Measurements from ENCODE around the gene GAB2. TPM values are rescaled to one million over a fixed set of nuclear protein-coding genes. Genes with fewer than 3 reads are reported as not detected.

Gene GAB2
- total and polyA plus RNA-seq, 10 of the 15 experiments (the other 5 are each of a cell fraction or from before 2014, with no cell fraction given) = 0.69 to 12.6 (median 3.8) TPM

GRCh38 chr11:78315724-78316123, 101.9 kb downstream of the GAB2 start:
- intact Hi-C loops (cut with micrococcal nuclease; ENCODE audit: unreplicated experiment) (no loop called here), in situ Hi-C loops (cut with MboI) (no loop called here)
- Histone ChIP-seq H3K4me3 (no peak overlapping the region), H3K36me3 (ENCODE audit: control insufficient read depth in 2 of 2, insufficient read depth in 2 of 2, low read length in 1 of 2) (no peaks in the 10 kb centered on the region), H3K27me3 (replicated peaks in 1 of 2; ENCODE audit: control insufficient read depth in 2 of 2, insufficient read depth in 2 of 2, low read length in 1 of 2) (0 out of 4 replicates have a peak, but pooled peaks cover 0 to 1% of the 10 kb centered on the region in 2 experiments), H3K79me2 (ENCODE audit: control insufficient read depth, insufficient read depth, low read length) (no peaks in the 10 kb centered on the region), H3K4me1 (ENCODE audit: control insufficient read depth, insufficient read depth, low read length) (peaks cover 28% of the 10 kb centered on the region), H3K9ac (ENCODE audit: control insufficient read depth, insufficient read depth, low read length) (no peak overlapping the region), H3K4me2 (ENCODE audit: control insufficient read depth, insufficient read depth) (no peak overlapping the region), H3K27ac (ENCODE audit: control insufficient read depth, insufficient read depth) (no peak overlapping the region), H3K9me3 (replicated peaks; ENCODE audit: control insufficient read depth, insufficient read depth, low read length) (no peaks in the 10 kb centered on the region), H2AFZ (ENCODE audit: control insufficient read depth, low read depth, low read length) (no peak overlapping the region), H4K20me1 (ENCODE audit: control insufficient read depth, insufficient read depth) (no peaks in the 10 kb centered on the region)
- TF ChIP-seq NFXL1 (IDR thresholded peaks at IDR 0.05; ENCODE audit: borderline replicate concordance) (no peak), POU2F2 (IDR thresholded peaks at IDR 0.05; ENCODE audit: borderline replicate concordance, low read depth, low read length) (no peak)
- SMC1A ChIA-PET (ENCODE audit: uncharacterized antibody, unreplicated experiment) = interaction anchor here (0.9 kb wide), 1 partner anchor 252 kb away, joined by 4 read pairs; no protein-coding TSS in a partner anchor
- no peak for DNase-seq (ENCODE audit: low read depth, low spot score)
- CTCF ChIA-PET = no interaction called here
- BruUV-seq (replicated peaks) = no TSS peak
- WGBS (ENCODE audit: insufficient coverage, insufficient replicate concordance, low lambda C conversion rate, missing lambda C conversion rate) = 90% methylated on average over 3 of the region's 3 CpGs
- RAD21 ChIA-PET (ENCODE audit: unreplicated experiment) = no interaction called here
- POLR2A ChIA-PET = no interaction called here
- no peak for ATAC-seq
- FAIRE-seq = peak; percentile 18

- Histone ChIP-seq H3K27me3 (replicated peaks in 1 of 2; ENCODE audit: control insufficient read depth in 2 of 2, insufficient read depth in 2 of 2, low read length in 1 of 2) (0 out of 4 replicates have a peak, but pooled peaks cover 0 to 1% of the 10 kb centered on the region in 2 experiments), H3K9ac (ENCODE audit: control insufficient read depth, insufficient read depth, low read length) (no peak overlapping the region), H4K20me1 (ENCODE audit: control insufficient read depth, insufficient read depth) (no peaks in the 10 kb centered on the region), H3K27ac (ENCODE audit: control insufficient read depth, insufficient read depth) (no peak overlapping the region), H3K4me3 (no peak overlapping the region), H3K79me2 (ENCODE audit: control insufficient read depth, insufficient read depth, low read length) (no peaks in the 10 kb centered on the region), H3K4me1 (ENCODE audit: control insufficient read depth, insufficient read depth, low read length) (peaks cover 35% of the 10 kb centered on the region), H2AFZ (ENCODE audit: control insufficient read depth, low read depth, low read length) (no peak overlapping the region), H3K36me3 (ENCODE audit: control insufficient read depth in 2 of 2, insufficient read depth in 2 of 2, low read length in 1 of 2) (no peaks in the 10 kb centered on the region), H3K4me2 (ENCODE audit: control insufficient read depth, insufficient read depth) (no peak overlapping the region), H3K9me3 (replicated peaks; ENCODE audit: control insufficient read depth, insufficient read depth, low read length) (no peaks in the 10 kb centered on the region)
- intact Hi-C loops (cut with micrococcal nuclease; ENCODE audit: unreplicated experiment) = loop anchor here (5.0 kb wide), 1 partner anchor 103 kb away; the partner anchor contains the start of gene GAB2
- RAD21 ChIA-PET (ENCODE audit: unreplicated experiment) = no interaction called here
- no TSS peak for BruUV-seq (replicated peaks)
- CTCF ChIA-PET = no interaction called here
- ATAC-seq (no peak), DNase-seq (ENCODE audit: low read depth, low spot score) (no peak), FAIRE-seq (no peak)
- TF ChIP-seq FOXM1 (IDR thresholded peaks at IDR 0.05; ENCODE audit: low read depth, low read length) (no peak), GABPA (IDR thresholded peaks at IDR 0.05; ENCODE audit: low read depth) (no peak), CREM (IDR thresholded peaks at IDR 0.05; ENCODE audit: low read depth) (no peak)
- WGBS (ENCODE audit: insufficient coverage, insufficient replicate concordance, low lambda C conversion rate, missing lambda C conversion rate) = 63% methylated on average over 5 of the region's 5 CpGs
- POLR2A ChIA-PET = interaction anchor here (0.5 kb wide), 1 partner anchor 172 kb away, joined by 6 read pairs; no protein-coding TSS in a partner anchor
- in situ Hi-C loops (cut with MboI) = no loop called here
- SMC1A ChIA-PET (ENCODE audit: uncharacterized antibody, unreplicated experiment) = interaction anchor here (0.9 kb wide), 2 partner anchors 83 to 253 kb away, joined by 3 to 4 read pairs; no protein-coding TSS in a partner anchor
Measured at GRCh38 chr11:78314762-78315161, 102.9 kb downstream of the GAB2 start.
